HepG2 (cell line): ENCODE data around the gene PLEKHN1. TPM values are rescaled to one million over a fixed set of nuclear protein-coding genes. Genes with fewer than 3 reads are reported as not detected.

Source experiments
- ARNTL ChIP-seq: sonication (generic); formaldehyde crosslinking; IDR thresholded peaks from 2 replicates; pipeline ENCODE4 v1.4.0; 2020; ENCODE audit warnings: mild to moderate bottlenecking, missing genetic modification reagents
- ATM ChIP-seq: fragments of 450-650 bp; IDR thresholded peaks from 2 replicates; pipeline ENCODE4 v1.7.1; 2017; ENCODE audit warnings: mild to moderate bottlenecking, borderline replicate concordance
- HOXA5 ChIP-seq: sonication (generic); formaldehyde crosslinking; IDR thresholded peaks from 2 replicates; pipeline ENCODE4 v1.4.0; 2020; ENCODE audit warnings: missing genetic modification reagents
- polyA plus RNA-seq, 8 experiments: library from polyadenylated mRNA; depleted of rRNA in 3 of 8; stranded (reverse) in 7 of 8; unstranded in 1 of 8; fragments of >200 nt; fragmentation: Illumina TruSeq in 4 of 8; extraction: Trizol in 4 of 8; gene quantifications; 2 replicates each; pipeline versions ENCODE4 v1.2.1 to v1.2.3, GENCODE V29; 2011 to 2016; ENCODE audit warnings: low read depth in 4 of 8, missing spikeins in 1 of 8, mixed read lengths in 1 of 8; ENCODE audit not compliant: insufficient read depth in 1 of 8
- total RNA-seq, 5 experiments: library from RNA; depleted of rRNA; stranded (reverse); fragments of >200 nt; fragmentation: Illumina TruSeq; extraction: Trizol; gene quantifications; 2 replicates each; pipeline ENCODE4 v1.2.3, GENCODE V29; 2016; ENCODE audit warnings: low read depth in 1 of 5
- TF ChIP-seq, protein P1 (sequence below): sonication (generic); formaldehyde crosslinking; IDR thresholded peaks from 2 replicates; pipeline ENCODE4 v1.4.0; 2020; ENCODE audit warnings: missing genetic modification reagents, borderline replicate concordance
- TF ChIP-seq, protein P2 (sequence below): sonication (generic); formaldehyde crosslinking; IDR thresholded peaks from 2 replicates; pipeline ENCODE4 v1.8.1; 2023; ENCODE audit warnings: mild to moderate bottlenecking, moderate library complexity, missing genetic modification reagents
- TF ChIP-seq, protein P3 (sequence below): sonication (generic); formaldehyde crosslinking; IDR thresholded peaks from 2 replicates; pipeline ENCODE4 v1.5.0; 2020; ENCODE audit warnings: mild to moderate bottlenecking, missing genetic modification reagents, borderline replicate concordance
- TF ChIP-seq, protein P4 (sequence below): sonication (generic); formaldehyde crosslinking; IDR thresholded peaks from 2 replicates; pipeline ENCODE4 v1.4.0; 2020; ENCODE audit warnings: low read depth, missing genetic modification reagents

Gene PLEKHN1
- total and polyA plus RNA-seq, 2 of the 13 experiments (the other 11 are each of a cell fraction or from before 2014, with no cell fraction given): 0.42 to 0.58 TPM

DNA sequence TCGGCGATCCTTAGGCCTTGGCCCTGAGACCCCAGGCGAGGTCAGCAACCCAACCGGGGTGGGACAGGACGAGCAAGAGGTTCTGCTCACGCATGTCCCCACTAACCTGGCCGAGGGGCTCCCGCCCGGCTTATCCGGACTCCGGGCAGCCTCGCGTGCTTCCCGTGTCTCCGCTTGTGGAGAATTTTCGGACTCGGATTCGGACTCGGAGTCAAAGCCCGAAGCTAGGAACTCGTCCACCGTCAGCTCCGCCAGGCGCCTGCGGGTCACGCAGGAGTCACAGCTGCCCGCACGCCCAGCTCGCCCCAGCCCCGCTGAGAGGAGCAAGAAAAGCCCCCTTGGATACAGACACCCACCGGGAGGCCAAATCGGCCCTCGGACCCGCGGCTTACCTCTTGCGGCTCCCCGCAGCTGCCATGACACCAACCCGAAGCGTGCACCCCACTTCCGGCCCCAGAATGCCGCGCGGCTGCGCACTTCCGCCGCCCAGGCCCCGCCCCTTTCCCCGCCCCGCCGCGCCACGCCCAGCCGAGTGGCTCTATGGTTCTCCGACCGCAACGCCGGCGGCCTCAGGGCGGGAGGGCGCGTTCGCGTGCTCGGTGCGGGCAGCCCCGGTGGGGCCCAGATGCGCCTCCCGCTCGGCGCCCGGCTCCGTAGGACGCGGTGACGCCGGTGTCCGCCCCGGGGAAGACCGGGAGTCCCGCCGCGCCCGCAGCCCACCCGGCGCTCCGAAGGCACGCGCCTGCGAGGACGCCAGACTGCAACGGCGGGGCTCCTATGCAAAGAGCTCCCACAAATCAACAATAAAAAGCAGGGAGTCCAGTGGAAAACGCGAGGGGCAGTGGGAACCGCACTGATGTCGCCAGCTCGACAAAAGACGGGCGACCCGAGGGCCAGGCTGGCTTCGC, 7.2 kb upstream of the PLEKHN1 start, which contains the start of gene NOC2L (continued):
- TF ChIP-seq, protein P1, sequence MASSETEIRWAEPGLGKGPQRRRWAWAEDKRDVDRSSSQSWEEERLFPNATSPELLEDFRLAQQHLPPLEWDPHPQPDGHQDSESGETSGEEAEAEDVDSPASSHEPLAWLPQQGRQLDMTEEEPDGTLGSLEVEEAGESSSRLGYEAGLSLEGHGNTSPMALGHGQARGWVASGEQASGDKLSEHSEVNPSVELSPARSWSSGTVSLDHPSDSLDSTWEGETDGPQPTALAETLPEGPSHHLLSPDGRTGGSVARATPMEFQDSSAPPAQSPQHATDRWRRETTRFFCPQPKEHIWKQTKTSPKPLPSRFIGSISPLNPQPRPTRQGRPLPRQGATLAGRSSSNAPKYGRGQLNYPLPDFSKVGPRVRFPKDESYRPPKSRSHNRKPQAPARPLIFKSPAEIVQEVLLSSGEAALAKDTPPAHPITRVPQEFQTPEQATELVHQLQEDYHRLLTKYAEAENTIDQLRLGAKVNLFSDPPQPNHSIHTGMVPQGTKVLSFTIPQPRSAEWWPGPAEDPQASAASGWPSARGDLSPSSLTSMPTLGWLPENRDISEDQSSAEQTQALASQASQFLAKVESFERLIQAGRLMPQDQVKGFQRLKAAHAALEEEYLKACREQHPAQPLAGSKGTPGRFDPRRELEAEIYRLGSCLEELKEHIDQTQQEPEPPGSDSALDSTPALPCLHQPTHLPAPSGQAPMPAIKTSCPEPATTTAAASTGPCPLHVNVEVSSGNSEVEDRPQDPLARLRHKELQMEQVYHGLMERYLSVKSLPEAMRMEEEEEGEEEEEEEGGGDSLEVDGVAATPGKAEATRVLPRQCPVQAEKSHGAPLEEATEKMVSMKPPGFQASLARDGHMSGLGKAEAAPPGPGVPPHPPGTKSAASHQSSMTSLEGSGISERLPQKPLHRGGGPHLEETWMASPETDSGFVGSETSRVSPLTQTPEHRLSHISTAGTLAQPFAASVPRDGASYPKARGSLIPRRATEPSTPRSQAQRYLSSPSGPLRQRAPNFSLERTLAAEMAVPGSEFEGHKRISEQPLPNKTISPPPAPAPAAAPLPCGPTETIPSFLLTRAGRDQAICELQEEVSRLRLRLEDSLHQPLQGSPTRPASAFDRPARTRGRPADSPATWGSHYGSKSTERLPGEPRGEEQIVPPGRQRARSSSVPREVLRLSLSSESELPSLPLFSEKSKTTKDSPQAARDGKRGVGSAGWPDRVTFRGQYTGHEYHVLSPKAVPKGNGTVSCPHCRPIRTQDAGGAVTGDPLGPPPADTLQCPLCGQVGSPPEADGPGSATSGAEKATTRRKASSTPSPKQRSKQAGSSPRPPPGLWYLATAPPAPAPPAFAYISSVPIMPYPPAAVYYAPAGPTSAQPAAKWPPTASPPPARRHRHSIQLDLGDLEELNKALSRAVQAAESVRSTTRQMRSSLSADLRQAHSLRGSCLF (CRISPR knock-in tag): no peak
- TF ChIP-seq ARNTL (CRISPR knock-in tag): no peak
- no peak for TF ChIP-seq ATM
- TF ChIP-seq HOXA5 (CRISPR knock-in tag): peak; percentile 90
- TF ChIP-seq, protein P2, sequence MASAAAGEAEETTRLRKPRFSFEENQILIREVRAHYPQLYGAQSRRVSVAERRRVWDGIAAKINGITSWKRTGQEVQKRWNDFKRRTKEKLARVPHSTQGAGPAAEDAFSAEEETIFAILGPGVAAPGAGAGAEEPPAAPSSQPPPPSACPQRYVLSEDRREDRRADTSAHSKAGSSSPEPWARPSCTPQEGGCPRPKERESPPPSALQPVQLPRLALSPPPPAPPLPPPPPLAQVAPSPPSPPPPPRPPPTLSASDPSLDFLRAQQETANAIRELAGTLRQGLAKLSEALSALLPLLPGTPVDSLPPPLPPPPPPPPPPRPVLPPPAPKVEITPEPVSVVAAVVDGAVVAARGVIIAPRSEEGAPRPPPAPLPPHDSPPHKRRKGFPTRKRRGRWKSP (CRISPR knock-in tag): no peak
- TF ChIP-seq, protein P3, sequence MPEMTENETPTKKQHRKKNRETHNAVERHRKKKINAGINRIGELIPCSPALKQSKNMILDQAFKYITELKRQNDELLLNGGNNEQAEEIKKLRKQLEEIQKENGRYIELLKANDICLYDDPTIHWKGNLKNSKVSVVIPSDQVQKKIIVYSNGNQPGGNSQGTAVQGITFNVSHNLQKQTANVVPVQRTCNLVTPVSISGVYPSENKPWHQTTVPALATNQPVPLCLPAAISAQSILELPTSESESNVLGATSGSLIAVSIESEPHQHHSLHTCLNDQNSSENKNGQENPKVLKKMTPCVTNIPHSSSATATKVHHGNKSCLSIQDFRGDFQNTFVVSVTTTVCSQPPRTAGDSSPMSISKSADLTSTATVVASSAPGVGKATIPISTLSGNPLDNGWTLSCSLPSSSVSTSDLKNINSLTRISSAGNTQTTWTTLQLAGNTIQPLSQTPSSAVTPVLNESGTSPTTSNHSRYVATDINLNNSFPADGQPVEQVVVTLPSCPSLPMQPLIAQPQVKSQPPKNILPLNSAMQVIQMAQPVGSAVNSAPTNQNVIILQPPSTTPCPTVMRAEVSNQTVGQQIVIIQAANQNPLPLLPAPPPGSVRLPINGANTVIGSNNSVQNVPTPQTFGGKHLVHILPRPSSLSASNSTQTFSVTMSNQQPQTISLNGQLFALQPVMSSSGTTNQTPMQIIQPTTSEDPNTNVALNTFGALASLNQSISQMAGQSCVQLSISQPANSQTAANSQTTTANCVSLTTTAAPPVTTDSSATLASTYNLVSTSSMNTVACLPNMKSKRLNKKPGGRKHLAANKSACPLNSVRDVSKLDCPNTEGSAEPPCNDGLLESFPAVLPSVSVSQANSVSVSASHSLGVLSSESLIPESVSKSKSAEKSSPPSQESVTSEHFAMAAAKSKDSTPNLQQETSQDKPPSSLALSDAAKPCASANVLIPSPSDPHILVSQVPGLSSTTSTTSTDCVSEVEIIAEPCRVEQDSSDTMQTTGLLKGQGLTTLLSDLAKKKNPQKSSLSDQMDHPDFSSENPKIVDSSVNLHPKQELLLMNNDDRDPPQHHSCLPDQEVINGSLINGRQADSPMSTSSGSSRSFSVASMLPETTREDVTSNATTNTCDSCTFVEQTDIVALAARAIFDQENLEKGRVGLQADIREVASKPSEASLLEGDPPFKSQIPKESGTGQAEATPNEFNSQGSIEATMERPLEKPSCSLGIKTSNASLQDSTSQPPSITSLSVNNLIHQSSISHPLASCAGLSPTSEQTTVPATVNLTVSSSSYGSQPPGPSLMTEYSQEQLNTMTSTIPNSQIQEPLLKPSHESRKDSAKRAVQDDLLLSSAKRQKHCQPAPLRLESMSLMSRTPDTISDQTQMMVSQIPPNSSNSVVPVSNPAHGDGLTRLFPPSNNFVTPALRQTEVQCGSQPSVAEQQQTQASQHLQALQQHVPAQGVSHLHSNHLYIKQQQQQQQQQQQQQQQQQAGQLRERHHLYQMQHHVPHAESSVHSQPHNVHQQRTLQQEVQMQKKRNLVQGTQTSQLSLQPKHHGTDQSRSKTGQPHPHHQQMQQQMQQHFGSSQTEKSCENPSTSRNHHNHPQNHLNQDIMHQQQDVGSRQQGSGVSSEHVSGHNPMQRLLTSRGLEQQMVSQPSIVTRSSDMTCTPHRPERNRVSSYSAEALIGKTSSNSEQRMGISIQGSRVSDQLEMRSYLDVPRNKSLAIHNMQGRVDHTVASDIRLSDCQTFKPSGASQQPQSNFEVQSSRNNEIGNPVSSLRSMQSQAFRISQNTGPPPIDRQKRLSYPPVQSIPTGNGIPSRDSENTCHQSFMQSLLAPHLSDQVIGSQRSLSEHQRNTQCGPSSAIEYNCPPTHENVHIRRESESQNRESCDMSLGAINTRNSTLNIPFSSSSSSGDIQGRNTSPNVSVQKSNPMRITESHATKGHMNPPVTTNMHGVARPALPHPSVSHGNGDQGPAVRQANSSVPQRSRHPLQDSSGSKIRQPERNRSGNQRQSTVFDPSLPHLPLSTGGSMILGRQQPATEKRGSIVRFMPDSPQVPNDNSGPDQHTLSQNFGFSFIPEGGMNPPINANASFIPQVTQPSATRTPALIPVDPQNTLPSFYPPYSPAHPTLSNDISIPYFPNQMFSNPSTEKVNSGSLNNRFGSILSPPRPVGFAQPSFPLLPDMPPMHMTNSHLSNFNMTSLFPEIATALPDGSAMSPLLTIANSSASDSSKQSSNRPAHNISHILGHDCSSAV: no peak
- TF ChIP-seq, protein P4, sequence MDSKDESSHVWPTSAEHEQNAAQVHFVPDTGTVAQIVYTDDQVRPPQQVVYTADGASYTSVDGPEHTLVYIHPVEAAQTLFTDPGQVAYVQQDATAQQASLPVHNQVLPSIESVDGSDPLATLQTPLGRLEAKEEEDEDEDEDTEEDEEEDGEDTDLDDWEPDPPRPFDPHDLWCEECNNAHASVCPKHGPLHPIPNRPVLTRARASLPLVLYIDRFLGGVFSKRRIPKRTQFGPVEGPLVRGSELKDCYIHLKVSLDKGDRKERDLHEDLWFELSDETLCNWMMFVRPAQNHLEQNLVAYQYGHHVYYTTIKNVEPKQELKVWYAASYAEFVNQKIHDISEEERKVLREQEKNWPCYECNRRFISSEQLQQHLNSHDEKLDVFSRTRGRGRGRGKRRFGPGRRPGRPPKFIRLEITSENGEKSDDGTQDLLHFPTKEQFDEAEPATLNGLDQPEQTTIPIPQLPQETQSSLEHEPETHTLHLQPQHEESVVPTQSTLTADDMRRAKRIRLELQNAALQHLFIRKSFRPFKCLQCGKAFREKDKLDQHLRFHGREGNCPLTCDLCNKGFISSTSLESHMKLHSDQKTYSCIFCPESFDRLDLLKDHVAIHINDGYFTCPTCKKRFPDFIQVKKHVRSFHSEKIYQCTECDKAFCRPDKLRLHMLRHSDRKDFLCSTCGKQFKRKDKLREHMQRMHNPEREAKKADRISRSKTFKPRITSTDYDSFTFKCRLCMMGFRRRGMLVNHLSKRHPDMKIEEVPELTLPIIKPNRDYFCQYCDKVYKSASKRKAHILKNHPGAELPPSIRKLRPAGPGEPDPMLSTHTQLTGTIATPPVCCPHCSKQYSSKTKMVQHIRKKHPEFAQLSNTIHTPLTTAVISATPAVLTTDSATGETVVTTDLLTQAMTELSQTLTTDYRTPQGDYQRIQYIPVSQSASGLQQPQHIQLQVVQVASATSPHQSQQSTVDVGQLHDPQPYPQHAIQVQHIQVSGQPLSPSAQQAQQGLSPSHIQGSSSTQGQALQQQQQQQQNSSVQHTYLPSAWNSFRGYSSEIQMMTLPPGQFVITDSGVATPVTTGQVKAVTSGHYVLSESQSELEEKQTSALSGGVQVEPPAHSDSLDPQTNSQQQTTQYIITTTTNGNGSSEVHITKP (CRISPR knock-in tag): no peak
